ENCODE results near the gene PEX11G.

PEX11G gene

DNA sequence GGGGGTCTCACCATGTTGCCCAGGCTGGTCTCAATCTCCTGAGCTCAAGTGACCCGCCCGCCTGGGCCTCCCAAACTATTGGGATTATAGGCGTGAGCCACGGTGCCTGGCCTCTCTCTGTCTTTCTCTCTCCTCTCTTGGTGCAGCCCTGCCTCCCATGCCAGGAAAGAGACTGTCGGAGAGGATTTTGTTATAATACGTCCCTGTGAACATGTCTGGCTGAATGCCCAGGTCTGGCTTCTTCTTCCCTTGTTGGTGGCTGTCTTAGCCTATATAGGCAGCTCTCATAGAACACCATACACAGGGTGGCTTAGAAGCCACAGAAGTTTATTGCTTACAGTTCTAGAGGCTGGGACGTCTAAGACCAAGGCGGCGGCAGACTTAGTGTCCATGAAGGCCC, 46.4 kb downstream of the PEX11G start:
- TF ChIP-seq EZH2phosphoT487 (IDR thresholded peaks at IDR 0.05; ENCODE audit: low read length) (no peak), CTCF (IDR thresholded peaks at IDR 0.05; ENCODE audit: low read length) (no peak), EZH2 (optimal IDR thresholded peaks at IDR 0.05; ENCODE audit: low read depth, low read length) (no peak)
- Histone ChIP-seq H3K4me2 (ENCODE audit: low read depth, low read length) (no peak overlapping the region), H3K27me3 (replicated peaks; ENCODE audit: insufficient read depth, low read length) (no peaks in the 10 kb centered on the region), H3F3A (ENCODE audit: insufficient read depth, low read length) (no peaks in the 10 kb centered on the region), H3K9ac (ENCODE audit: low read length) (no peak overlapping the region), H4K20me1 (ENCODE audit: insufficient read depth, low read length) (no peaks in the 10 kb centered on the region), H3K9me2 (replicated peaks; ENCODE audit: insufficient read depth, low read length) (no peaks in the 10 kb centered on the region), H3K27ac (ENCODE audit: low read length) (no peak overlapping the region), H3K36me3 (replicated peaks; ENCODE audit: insufficient read depth, low read length) (no peaks in the 10 kb centered on the region), H3K79me2 (ENCODE audit: low read length) (no peaks in the 10 kb centered on the region), H3K4me3 (ENCODE audit: low read length) (no peak overlapping the region), H3K4me1 (ENCODE audit: low read length) (no peaks in the 10 kb centered on the region), H3K9me3 (replicated peaks; ENCODE audit: insufficient read depth, low read length) (no peaks in the 10 kb centered on the region), H2AFZ (ENCODE audit: low read length) (no peak overlapping the region)
- DNase-seq, result no peak

- Histone ChIP-seq H4K20me1 (ENCODE audit: insufficient read depth, low read length) (no peaks in the 10 kb centered on the region), H2AFZ (ENCODE audit: low read length) (no peak overlapping the region), H3K36me3 (replicated peaks; ENCODE audit: insufficient read depth, low read length) (no peaks in the 10 kb centered on the region), H3K9ac (ENCODE audit: low read length) (no peak overlapping the region), H3K27me3 (replicated peaks; ENCODE audit: insufficient read depth, low read length) (no peaks in the 10 kb centered on the region), H3K9me3 (replicated peaks; ENCODE audit: insufficient read depth, low read length) (no peaks in the 10 kb centered on the region), H3K4me2 (ENCODE audit: low read depth, low read length) (no peak overlapping the region), H3K79me2 (ENCODE audit: low read length) (no peaks in the 10 kb centered on the region), H3K9me2 (replicated peaks; ENCODE audit: insufficient read depth, low read length) (no peaks in the 10 kb centered on the region), H3K27ac (ENCODE audit: low read length) (no peak overlapping the region), H3K4me1 (ENCODE audit: low read length) (no peaks in the 10 kb centered on the region), H3K4me3 (ENCODE audit: low read length) (no peak overlapping the region), H3F3A (ENCODE audit: insufficient read depth, low read length) (no peaks in the 10 kb centered on the region)
- TF ChIP-seq CTCF (IDR thresholded peaks at IDR 0.05; ENCODE audit: low read length) (no peak), EZH2 (optimal IDR thresholded peaks at IDR 0.05; ENCODE audit: low read depth, low read length) (no peak), EZH2phosphoT487 (IDR thresholded peaks at IDR 0.05; ENCODE audit: low read length) (no peak)
- DNase-seq, result no peak
Observed at GRCh38 chr19:7441468-7442146, 47.2 kb downstream of the PEX11G start.

DNA sequence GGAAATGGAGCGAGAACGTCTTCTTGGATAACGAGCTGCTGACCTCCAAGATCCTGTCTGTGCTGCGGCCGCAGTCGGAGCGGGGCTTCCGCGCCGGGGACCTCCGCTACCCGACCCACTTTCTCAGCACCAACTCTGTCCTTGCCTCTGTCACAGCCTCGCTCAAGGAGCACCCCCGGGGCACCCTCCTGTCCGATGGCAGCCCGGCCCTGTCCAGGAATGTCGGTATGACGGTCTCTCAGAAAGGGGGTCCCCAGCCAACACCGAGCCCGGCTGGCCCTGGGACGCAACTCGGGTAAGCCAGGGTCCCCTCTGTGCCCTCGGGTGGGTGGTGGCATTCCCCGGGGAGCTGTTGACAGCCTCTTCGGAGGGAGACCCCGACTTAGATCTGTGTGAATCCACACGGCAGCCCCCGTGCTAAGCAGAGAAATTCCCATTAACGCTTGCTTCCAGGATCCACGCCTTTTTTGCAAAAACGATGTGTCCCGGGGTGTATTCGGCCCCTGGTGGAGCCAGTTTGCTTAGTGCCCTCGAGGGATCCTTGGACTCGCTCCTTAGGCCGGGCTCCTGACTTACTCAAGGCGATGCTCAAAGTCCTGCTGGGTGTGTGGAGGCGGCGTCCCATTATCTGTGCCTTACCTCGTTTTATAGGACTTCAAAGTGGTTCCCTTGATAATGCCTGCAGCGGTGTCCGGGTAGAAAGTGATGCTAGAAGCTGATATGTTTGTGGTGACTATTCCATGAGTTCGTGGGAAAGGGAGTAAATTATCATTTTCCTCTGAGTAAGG, 48.5 kb downstream of the PEX11G start:
- no peaks in the 10 kb centered on the region for H3K9me3 ChIP-seq (replicated peaks; ENCODE audit: insufficient read depth, low read length)
- no peaks in the 10 kb centered on the region for H3K9me2 ChIP-seq (replicated peaks; ENCODE audit: insufficient read depth, low read length)
- no peak overlapping the region for H2AFZ ChIP-seq (ENCODE audit: low read length)
- no peaks in the 10 kb centered on the region for H3K36me3 ChIP-seq (replicated peaks; ENCODE audit: insufficient read depth, low read length)
- no peak overlapping the region for H3K27ac ChIP-seq (ENCODE audit: low read length)
- no peak overlapping the region for H3K4me3 ChIP-seq (ENCODE audit: low read length)
- H3F3A ChIP-seq (ENCODE audit: insufficient read depth, low read length), result no peaks in the 10 kb centered on the region
- H3K79me2 ChIP-seq (ENCODE audit: low read length), result no peaks in the 10 kb centered on the region
- no peak for DNase-seq
- no peaks in the 10 kb centered on the region for H3K4me1 ChIP-seq (ENCODE audit: low read length)
- H3K9ac ChIP-seq (ENCODE audit: low read length), result no peak overlapping the region
- H3K27me3 ChIP-seq (replicated peaks; ENCODE audit: insufficient read depth, low read length), result no peaks in the 10 kb centered on the region
- TF ChIP-seq EZH2 (optimal IDR thresholded peaks at IDR 0.05; ENCODE audit: low read depth, low read length) (no peak), CTCF (IDR thresholded peaks at IDR 0.05; ENCODE audit: low read length) (no peak), EZH2phosphoT487 (IDR thresholded peaks at IDR 0.05; ENCODE audit: low read length) (no peak)
- H4K20me1 ChIP-seq (ENCODE audit: insufficient read depth, low read length), result no peaks in the 10 kb centered on the region
- no peak overlapping the region for H3K4me2 ChIP-seq (ENCODE audit: low read depth, low read length)

All from MM.1S (cell line).